ENCODE measurements around the gene GALNT18. TPM values are rescaled to one million over a fixed set of nuclear protein-coding genes. Genes with fewer than 3 reads are reported as not detected.

Gene GALNT18
- total RNA-seq, 2 donors from 2014 or later = 29.4 to 105 TPM

- H3K27me3 ChIP-seq (replicated peaks; ENCODE audit: insufficient read depth) = no peaks in the 10 kb centered on the region
- TF ChIP-seq CTCF (IDR thresholded peaks at IDR 0.05) (no peak), POLR2A (IDR thresholded peaks at IDR 0.05) (no peak), POLR2AphosphoS5 (IDR thresholded peaks at IDR 0.05) (no peak)
- no peaks in the 10 kb centered on the region for H3K9me3 ChIP-seq
- WGBS = 91% methylated on average over 3 of the region's 3 CpGs
- no peak overlapping the region for H3K27ac ChIP-seq
- no peaks in the 10 kb centered on the region for H3K4me1 ChIP-seq (replicated peaks)
- intact Hi-C loops (cut with DNase I) = no loop called here
- DNase-seq (ENCODE audit: low spot score) = no peak
- H3K36me3 ChIP-seq = no peaks in the 10 kb centered on the region
- H3K4me3 ChIP-seq = no peak overlapping the region
Measured at GRCh38 chr11:11536650-11537049, 85.2 kb downstream of the GALNT18 start.

GRCh38 chr11:11535611-11536010, 86.2 kb downstream of the GALNT18 start:
- Histone ChIP-seq H3K27ac (no peak overlapping the region), H3K36me3 (no peaks in the 10 kb centered on the region), H3K9me3 (no peaks in the 10 kb centered on the region), H3K4me3 (no peak overlapping the region), H3K4me1 (replicated peaks) (no peaks in the 10 kb centered on the region), H3K27me3 (replicated peaks; ENCODE audit: insufficient read depth) (no peaks in the 10 kb centered on the region)
- 98% methylated on average over 6 of the region's 6 CpGs for WGBS
- intact Hi-C loops (cut with DNase I) = no loop called here
- TF ChIP-seq POLR2AphosphoS5 (IDR thresholded peaks at IDR 0.05) (no peak), POLR2A (IDR thresholded peaks at IDR 0.05) (no peak), CTCF (IDR thresholded peaks at IDR 0.05) (no peak)
- DNase-seq (ENCODE audit: low spot score) = no peak

GRCh38 chr11:11534981-11535380, 86.8 kb downstream of the GALNT18 start:
- TF ChIP-seq CTCF (IDR thresholded peaks at IDR 0.05) (no peak), POLR2AphosphoS5 (IDR thresholded peaks at IDR 0.05) (no peak), POLR2A (IDR thresholded peaks at IDR 0.05) (no peak)
- H3K9me3 ChIP-seq = no peaks in the 10 kb centered on the region
- H3K4me1 ChIP-seq (replicated peaks) = no peaks in the 10 kb centered on the region
- DNase-seq (ENCODE audit: low spot score) = no peak
- no peak overlapping the region for H3K4me3 ChIP-seq
- WGBS = 25% methylated on average over 4 of the region's 4 CpGs
- H3K36me3 ChIP-seq = no peaks in the 10 kb centered on the region
- no peak overlapping the region for H3K27ac ChIP-seq
- H3K27me3 ChIP-seq (replicated peaks; ENCODE audit: insufficient read depth) = no peaks in the 10 kb centered on the region
- intact Hi-C loops (cut with DNase I) = no loop called here

- Histone ChIP-seq H3K9me3 (no peaks in the 10 kb centered on the region), H3K4me3 (no peak overlapping the region), H3K36me3 (no peaks in the 10 kb centered on the region), H3K27me3 (replicated peaks; ENCODE audit: insufficient read depth) (no peaks in the 10 kb centered on the region), H3K27ac (no peak overlapping the region), H3K4me1 (replicated peaks) (no peaks in the 10 kb centered on the region)
- TF ChIP-seq POLR2A (IDR thresholded peaks at IDR 0.05) (no peak), POLR2AphosphoS5 (IDR thresholded peaks at IDR 0.05) (no peak), CTCF (IDR thresholded peaks at IDR 0.05) (no peak)
- DNase-seq (ENCODE audit: low spot score) = no peak
- intact Hi-C loops (cut with DNase I) = no loop called here
- 89% methylated on average over 7 of the region's 7 CpGs for WGBS
Measured at GRCh38 chr11:11533751-11534150, 88.1 kb downstream of the GALNT18 start.

- H3K4me1 ChIP-seq (replicated peaks) = no peaks in the 10 kb centered on the region
- no peaks in the 10 kb centered on the region for H3K27me3 ChIP-seq (replicated peaks; ENCODE audit: insufficient read depth)
- H3K9me3 ChIP-seq = no peaks in the 10 kb centered on the region
- 100% methylated on average over 2 of the region's 2 CpGs for WGBS
- H3K27ac ChIP-seq = no peak overlapping the region
- H3K4me3 ChIP-seq = no peak overlapping the region
- no peaks in the 10 kb centered on the region for H3K36me3 ChIP-seq
- intact Hi-C loops (cut with DNase I) = no loop called here
- DNase-seq (ENCODE audit: low spot score) = no peak
- TF ChIP-seq POLR2AphosphoS5 (IDR thresholded peaks at IDR 0.05) (no peak), CTCF (IDR thresholded peaks at IDR 0.05) (no peak), POLR2A (IDR thresholded peaks at IDR 0.05) (no peak)
Measured at GRCh38 chr11:11533057-11533456, 88.7 kb downstream of the GALNT18 start.

All from prostate gland (tissue), 2 donors.